ENCODE results near the gene KLHL12.
A peak's percentile ranks its signal among the peaks of the same experiment; 100 is the strongest.

The KLHL12 gene

DNA sequence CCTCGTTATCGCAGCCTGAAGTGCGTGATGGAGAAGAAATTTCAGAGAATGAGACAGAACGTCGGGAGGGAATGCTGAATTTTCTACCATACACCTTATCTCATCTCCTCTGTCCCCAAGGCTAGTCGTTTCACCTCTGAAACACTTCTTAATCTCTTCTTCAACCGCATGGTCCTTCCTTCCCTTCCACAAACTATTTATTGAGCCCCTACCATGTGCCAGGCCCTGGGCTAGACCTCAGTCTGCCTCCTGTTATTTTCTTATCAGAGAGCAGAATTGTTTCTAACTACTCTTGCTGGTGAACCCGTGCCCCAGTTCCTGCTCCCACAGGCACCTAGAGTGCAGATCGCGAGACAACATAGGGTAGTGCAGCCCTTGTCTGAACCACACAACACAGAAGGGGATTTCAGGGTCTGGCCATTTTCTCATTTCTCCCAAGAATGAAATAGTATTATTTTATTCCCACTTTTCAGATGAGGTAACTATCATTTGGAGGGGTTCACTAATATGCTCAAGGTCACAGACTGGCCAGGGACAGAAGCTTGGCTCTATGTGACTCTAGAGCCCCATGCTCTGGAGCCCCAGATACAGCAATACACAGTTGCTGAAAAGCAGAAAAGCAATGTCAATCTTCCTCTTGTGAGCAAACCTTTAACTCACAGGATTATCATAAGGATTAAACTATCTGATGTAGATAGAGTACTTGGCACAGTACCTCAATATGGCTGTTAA is 31.7 kb upstream of the KLHL12 start:
- DNase-seq (ENCODE audit: low spot score): peak; percentile 34
- in situ Hi-C loops (cut with MboI; ENCODE audit: low pct_unique_long_range_greater_than_20kb, low sequenced_read_pairs, unreplicated experiment): no loop called here
- TF ChIP-seq, protein P1, sequence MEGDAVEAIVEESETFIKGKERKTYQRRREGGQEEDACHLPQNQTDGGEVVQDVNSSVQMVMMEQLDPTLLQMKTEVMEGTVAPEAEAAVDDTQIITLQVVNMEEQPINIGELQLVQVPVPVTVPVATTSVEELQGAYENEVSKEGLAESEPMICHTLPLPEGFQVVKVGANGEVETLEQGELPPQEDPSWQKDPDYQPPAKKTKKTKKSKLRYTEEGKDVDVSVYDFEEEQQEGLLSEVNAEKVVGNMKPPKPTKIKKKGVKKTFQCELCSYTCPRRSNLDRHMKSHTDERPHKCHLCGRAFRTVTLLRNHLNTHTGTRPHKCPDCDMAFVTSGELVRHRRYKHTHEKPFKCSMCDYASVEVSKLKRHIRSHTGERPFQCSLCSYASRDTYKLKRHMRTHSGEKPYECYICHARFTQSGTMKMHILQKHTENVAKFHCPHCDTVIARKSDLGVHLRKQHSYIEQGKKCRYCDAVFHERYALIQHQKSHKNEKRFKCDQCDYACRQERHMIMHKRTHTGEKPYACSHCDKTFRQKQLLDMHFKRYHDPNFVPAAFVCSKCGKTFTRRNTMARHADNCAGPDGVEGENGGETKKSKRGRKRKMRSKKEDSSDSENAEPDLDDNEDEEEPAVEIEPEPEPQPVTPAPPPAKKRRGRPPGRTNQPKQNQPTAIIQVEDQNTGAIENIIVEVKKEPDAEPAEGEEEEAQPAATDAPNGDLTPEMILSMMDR (IDR thresholded peaks at IDR 0.05; ENCODE audit: extremely low read depth, insufficient read depth, missing control alignments): no peak

DNA sequence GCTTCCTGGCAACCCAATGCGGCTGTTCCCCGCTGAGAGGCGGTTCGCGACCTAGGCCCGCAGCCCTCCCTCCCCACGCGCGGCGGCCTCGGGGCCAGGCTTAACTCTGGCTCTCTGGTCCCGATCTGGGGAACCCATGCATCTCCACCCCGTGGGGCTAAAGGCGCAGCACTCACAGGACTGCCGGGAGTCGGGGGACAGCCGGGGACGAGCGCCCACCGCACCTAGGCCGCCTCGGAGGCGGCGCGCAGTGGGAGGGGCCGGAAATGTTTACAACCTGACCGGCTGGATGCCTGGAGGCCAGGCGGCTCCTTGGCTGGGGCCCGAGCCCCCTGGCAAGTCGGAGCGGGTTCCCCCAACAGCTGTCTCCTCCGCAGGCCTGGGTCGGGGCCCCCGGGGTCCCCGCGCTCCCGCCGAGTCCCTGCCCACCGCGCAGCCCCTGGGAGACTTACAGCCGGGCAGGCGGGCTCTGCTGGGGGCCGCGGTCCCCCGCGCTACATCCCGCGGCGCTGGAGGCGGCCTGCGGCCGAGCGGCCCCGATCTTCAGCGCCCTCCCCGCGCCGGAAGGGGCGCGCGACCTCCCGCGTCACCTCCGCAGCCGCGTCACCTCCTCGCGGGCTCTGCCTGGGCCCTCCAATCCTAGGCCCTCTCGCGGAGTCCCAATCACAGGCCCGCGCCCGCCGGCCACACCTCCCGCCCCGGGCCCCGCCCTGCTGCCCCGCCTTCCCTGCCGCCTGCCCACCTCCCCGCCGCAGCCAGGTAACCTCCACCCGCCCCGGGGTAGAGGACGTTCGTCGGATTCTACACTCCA is 30.9 kb upstream of the KLHL12 start, which contains the start of gene ADIPOR1:
Gene ADIPOR1, minus strand, starts transcription at position 580 of the 811 bp plus-strand sequence. CDS start 7,242 bp downstream, outside the sequence.
- peak; percentile 99 for DNase-seq (ENCODE audit: low spot score)
- in situ Hi-C loops (cut with MboI; ENCODE audit: low pct_unique_long_range_greater_than_20kb, low sequenced_read_pairs, unreplicated experiment): no loop called here
- TF ChIP-seq, protein P1 (IDR thresholded peaks at IDR 0.05; ENCODE audit: extremely low read depth, insufficient read depth, missing control alignments): no peak

DNA sequence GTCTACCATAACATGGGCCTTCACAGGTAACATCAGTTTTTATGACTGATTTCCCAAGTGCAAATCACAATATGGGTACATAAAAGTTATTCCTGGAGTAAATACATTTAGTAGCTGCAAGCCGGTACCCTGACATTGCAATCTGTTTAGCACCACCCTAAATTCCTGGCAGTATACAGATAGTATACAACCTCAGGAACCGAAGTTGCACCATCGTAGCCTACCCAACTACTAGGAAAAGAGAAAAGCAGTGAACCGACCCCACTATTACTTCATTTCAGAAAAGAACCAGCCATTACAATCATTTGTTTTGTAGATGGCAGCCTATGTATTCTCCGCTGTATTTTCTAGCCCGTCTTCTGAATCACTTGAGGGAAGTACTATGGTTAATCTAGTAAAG is 29.9 kb upstream of the KLHL12 start:
- TF ChIP-seq, protein P1 (IDR thresholded peaks at IDR 0.05; ENCODE audit: extremely low read depth, insufficient read depth, missing control alignments): no peak
- in situ Hi-C loops (cut with MboI; ENCODE audit: low pct_unique_long_range_greater_than_20kb, low sequenced_read_pairs, unreplicated experiment): no loop called here
- DNase-seq (ENCODE audit: low spot score): no peak

DNA sequence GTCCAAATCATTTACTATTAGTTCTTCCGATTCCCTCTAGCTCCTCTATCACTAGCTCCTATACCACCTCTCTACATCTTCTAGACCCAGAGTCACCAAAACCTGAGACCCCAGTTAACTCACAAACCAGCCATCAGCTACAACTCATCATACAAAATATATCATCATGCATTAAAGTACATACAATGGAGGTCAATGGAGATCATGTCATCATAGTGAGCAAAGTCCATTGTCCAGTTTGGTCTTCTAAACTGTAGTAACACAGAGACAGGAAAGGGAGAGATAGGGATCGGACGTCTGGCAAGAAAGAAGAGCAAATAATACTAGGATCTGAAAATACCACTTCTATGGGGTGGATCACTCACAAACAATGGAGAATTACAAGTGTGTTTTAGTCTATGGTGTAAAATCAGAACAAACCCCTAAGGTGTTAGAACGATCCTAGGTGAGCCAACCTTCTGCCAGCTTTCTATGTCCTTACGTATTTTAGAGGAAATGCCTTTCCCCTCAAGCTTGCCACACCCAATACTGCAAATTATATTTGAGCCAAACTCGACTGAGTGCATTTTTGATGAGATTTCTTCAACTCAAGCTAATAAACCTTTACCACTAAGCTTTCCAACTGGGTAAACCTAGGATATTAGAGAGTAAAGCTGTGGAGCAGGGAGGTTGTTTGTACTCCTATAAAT is 27.2 kb upstream of the KLHL12 start:
- TF ChIP-seq, protein P1 (IDR thresholded peaks at IDR 0.05; ENCODE audit: extremely low read depth, insufficient read depth, missing control alignments): no peak
- in situ Hi-C loops (cut with MboI; ENCODE audit: low pct_unique_long_range_greater_than_20kb, low sequenced_read_pairs, unreplicated experiment): no loop called here
- DNase-seq (ENCODE audit: low spot score): no peak

DNA sequence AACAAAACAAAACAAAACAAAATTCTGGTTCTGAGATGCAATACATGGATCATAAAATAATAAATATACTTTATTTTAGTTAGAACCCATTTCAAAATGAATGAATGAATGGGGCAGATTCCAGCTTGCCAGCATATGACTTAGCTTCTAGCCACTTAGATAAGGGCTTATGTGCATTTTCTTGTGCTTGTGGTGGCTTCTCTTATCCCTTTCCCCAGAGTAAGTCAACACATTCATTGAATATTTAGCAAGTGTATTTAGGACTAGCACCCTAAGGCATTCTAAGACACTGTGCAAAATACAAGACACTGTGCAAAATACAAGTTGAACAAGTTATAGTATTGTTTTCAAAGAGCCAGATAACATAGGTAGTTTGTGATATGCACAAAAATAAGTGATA is 26.4 kb upstream of the KLHL12 start:
- DNase-seq (ENCODE audit: low spot score): no peak
- in situ Hi-C loops (cut with MboI; ENCODE audit: low pct_unique_long_range_greater_than_20kb, low sequenced_read_pairs, unreplicated experiment): no loop called here
- TF ChIP-seq, protein P1 (IDR thresholded peaks at IDR 0.05; ENCODE audit: extremely low read depth, insufficient read depth, missing control alignments): no peak

DNA sequence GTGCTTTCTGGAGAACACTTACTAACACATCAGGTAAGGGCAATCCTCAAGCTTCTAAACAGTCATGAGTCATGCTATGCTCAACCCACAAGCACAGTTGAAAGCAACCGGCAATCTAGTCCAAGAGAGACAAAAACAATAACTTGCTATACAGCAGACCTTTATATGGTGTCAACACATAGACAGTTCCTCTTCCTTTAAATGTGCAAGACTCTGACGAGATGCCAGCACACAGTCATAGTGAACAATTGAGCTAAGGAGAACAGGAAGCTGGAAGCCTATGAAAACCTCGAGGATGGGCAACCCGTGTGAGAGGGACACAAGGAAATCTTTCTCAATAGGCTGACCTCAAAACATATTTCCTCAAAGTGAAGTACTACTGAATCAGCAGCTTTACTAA is 25.8 kb upstream of the KLHL12 start:
- in situ Hi-C loops (cut with MboI; ENCODE audit: low pct_unique_long_range_greater_than_20kb, low sequenced_read_pairs, unreplicated experiment): no loop called here
- TF ChIP-seq, protein P1 (IDR thresholded peaks at IDR 0.05; ENCODE audit: extremely low read depth, insufficient read depth, missing control alignments): no peak

More for the DNA sequence above, 25.8 kb upstream of the KLHL12 start:
- DNase-seq (ENCODE audit: low spot score): no peak

Data from GM13977 (cell line).